ENCODE results near the gene NEURL4. TPM values are rescaled to one million over a fixed set of nuclear protein-coding genes. Genes with fewer than 3 reads are reported as not detected.
A peak's percentile ranks its signal among the peaks of the same experiment; 100 is the strongest.

Gene NEURL4
- total RNA-seq (18.2 and 20.1 TPM in 2 replicates), polyA plus RNA-seq (6.0 and 8.3 TPM in 2 replicates), polyA minus RNA-seq (ENCODE audit: low replicate concordance) (34.3 and 36.6 TPM in 2 replicates)
- 9.6 and 10.8 TPM in 2 replicates for polyA plus RNA-seq (2012)

DNA sequence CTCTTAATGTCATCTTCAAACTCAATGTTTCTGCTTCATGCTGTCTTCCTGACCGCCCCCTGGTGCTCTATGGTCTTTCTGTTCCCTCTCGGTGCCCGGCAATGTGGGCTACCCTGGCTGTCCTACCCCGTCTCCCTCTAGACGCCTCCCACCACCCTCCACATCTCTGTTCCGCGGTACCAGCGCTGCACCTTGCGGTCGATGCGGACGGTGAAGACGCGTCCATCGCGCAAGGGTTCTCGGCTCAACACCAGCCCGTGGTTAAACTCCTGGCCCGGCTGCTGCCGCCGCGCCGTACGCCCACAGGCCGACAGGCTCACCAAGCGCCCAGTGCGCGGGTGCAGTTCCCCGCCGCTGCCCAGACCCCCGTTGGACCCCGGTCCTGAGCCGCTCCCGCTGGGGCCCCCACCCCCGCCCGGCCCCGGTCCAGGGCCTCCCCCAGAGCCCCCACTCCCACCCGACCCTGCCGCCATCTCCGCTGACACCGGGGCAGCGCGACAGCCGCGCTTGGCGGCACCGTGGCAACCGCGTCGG is at the start of gene NEURL4:
NEURL4 (minus strand) TSS at position 496 of the 534 bp plus-strand sequence; CDS start at position 473, 23 bp downstream.
- Histone ChIP-seq H3K4me3 (replicated peaks in 1 of 4; ENCODE audit: control extremely low read depth in 1 of 4, insufficient read depth in 1 of 4, low read depth in 3 of 4, low read length in 4 of 4) (peak within 1 kb of the TSS; percentile 54 to 93 (median 83)), H3K4me1 (ENCODE audit: control insufficient read depth, extremely low read depth, insufficient read depth, low read length) (no peaks in the 10 kb centered on the region), H2AFZ (ENCODE audit: low read length) (peak within 1 kb of the TSS; percentile 97), H3K36me3 (ENCODE audit: control insufficient read depth, insufficient read depth, low read length) (peaks cover 6% of the 10 kb centered on the region), H3K4me2 (ENCODE audit: extremely low read depth, insufficient read depth, low read length) (peak within 1 kb of the TSS; percentile 97), H3K9ac (ENCODE audit: insufficient read depth, low read length) (peak within 1 kb of the TSS; percentile 70), H3K9me3 (ENCODE audit: control insufficient read depth, insufficient read depth, low read depth, low read length) (no peaks in the 10 kb centered on the region), H3K27me3 (ENCODE audit: control insufficient read depth, insufficient read depth, low read length) (peaks cover 7% of the 10 kb centered on the region), H4K20me1 (ENCODE audit: control insufficient read depth, extremely low read depth, insufficient read depth, low read length) (no peaks in the 10 kb centered on the region), H3K79me2 (ENCODE audit: control insufficient read depth, insufficient read depth, low read length) (peaks cover 6% of the 10 kb centered on the region), H3K27ac (ENCODE audit: insufficient read depth, low read length) (peak within 1 kb of the TSS; percentile 72)
- peak in 1 of 2 donors; percentile 16 for DNase-seq (ENCODE audit: low read depth in 2 of 2)
- TF ChIP-seq EZH2 (IDR thresholded peaks at IDR 0.05; ENCODE audit: low read length, missing control alignments): no peak
- TF ChIP-seq, protein P1, sequence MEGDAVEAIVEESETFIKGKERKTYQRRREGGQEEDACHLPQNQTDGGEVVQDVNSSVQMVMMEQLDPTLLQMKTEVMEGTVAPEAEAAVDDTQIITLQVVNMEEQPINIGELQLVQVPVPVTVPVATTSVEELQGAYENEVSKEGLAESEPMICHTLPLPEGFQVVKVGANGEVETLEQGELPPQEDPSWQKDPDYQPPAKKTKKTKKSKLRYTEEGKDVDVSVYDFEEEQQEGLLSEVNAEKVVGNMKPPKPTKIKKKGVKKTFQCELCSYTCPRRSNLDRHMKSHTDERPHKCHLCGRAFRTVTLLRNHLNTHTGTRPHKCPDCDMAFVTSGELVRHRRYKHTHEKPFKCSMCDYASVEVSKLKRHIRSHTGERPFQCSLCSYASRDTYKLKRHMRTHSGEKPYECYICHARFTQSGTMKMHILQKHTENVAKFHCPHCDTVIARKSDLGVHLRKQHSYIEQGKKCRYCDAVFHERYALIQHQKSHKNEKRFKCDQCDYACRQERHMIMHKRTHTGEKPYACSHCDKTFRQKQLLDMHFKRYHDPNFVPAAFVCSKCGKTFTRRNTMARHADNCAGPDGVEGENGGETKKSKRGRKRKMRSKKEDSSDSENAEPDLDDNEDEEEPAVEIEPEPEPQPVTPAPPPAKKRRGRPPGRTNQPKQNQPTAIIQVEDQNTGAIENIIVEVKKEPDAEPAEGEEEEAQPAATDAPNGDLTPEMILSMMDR (conservative IDR thresholded peaks at IDR 0.05 in 1 of 2, IDR thresholded peaks at IDR 0.05 in 1 of 2; ENCODE audit: low read depth in 1 of 2, low read length in 2 of 2): peak in 1 of 2 donors; percentile 12

DNA sequence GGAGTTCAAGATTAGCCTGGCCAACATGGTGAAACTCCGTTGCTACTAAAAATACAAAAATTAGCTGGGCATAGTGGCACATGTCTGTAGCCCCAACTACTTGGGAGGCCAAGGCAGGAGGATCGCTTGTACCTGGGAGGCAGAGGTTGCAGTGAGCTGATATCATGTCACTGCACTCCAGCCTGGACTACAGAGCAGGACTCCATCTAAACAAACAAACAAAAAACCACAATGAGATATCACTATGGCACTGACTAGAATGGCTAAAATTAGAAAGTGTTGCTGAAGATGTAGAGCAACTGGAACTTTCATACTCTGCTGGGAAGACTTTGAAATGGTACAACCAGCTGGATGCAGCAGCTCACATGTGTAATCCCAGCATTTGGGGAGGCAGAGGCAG is 45.2 kb upstream of the NEURL4 start:
- peaks cover 8% of the 10 kb centered on the region for H3K27me3 ChIP-seq (ENCODE audit: control insufficient read depth, insufficient read depth, low read length)
- no peak overlapping the region for H3K4me2 ChIP-seq (ENCODE audit: extremely low read depth, insufficient read depth, low read length)
- no peak overlapping the region for H3K4me3 ChIP-seq (replicated peaks in 1 of 4; ENCODE audit: control extremely low read depth in 1 of 4, insufficient read depth in 1 of 4, low read depth in 3 of 4, low read length in 4 of 4)
- H3K79me2 ChIP-seq (ENCODE audit: control insufficient read depth, insufficient read depth, low read length): no peaks in the 10 kb centered on the region
- no peak overlapping the region for H2AFZ ChIP-seq (ENCODE audit: low read length)
- no peaks in the 10 kb centered on the region for H4K20me1 ChIP-seq (ENCODE audit: control insufficient read depth, extremely low read depth, insufficient read depth, low read length)
- H3K36me3 ChIP-seq (ENCODE audit: control insufficient read depth, insufficient read depth, low read length): no peaks in the 10 kb centered on the region
- no peak overlapping the region for H3K9ac ChIP-seq (ENCODE audit: insufficient read depth, low read length)
- no peaks in the 10 kb centered on the region for H3K9me3 ChIP-seq (ENCODE audit: control insufficient read depth, insufficient read depth, low read depth, low read length)
- no peaks in the 10 kb centered on the region for H3K4me1 ChIP-seq (ENCODE audit: control insufficient read depth, extremely low read depth, insufficient read depth, low read length)
- DNase-seq (ENCODE audit: low read depth in 2 of 2): no peak
- no peak for TF ChIP-seq EZH2 (IDR thresholded peaks at IDR 0.05; ENCODE audit: low read length, missing control alignments)
- TF ChIP-seq, protein P1 (conservative IDR thresholded peaks at IDR 0.05 in 1 of 2, IDR thresholded peaks at IDR 0.05 in 1 of 2; ENCODE audit: low read depth in 1 of 2, low read length in 2 of 2): no peak
- H3K27ac ChIP-seq (ENCODE audit: insufficient read depth, low read length): no peak overlapping the region

DNA sequence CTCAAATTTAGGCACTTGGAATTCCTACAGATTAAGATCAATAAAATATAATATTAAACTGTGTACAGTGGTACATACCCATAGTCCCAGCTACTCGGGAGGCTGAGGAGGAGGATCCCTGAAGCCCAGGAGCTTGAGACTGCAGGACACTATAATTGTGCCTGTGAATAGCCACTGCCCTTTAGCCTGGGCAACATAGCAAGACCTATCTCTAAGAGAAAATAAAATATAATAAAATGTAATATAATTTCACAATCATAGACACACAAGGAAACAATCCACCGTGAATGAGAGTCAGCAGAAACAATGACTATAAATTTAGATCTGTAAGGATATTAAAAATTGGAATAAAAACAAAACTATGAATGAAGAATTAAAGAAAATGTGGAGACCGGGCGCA is 41.7 kb upstream of the NEURL4 start:
- H3K27ac ChIP-seq (ENCODE audit: insufficient read depth, low read length): no peak overlapping the region
- H4K20me1 ChIP-seq (ENCODE audit: control insufficient read depth, extremely low read depth, insufficient read depth, low read length): no peaks in the 10 kb centered on the region
- no peak overlapping the region for H3K9ac ChIP-seq (ENCODE audit: insufficient read depth, low read length)
- no peaks in the 10 kb centered on the region for H3K4me1 ChIP-seq (ENCODE audit: control insufficient read depth, extremely low read depth, insufficient read depth, low read length)
- no peak overlapping the region for H3K4me2 ChIP-seq (ENCODE audit: extremely low read depth, insufficient read depth, low read length)
- no peak overlapping the region for H2AFZ ChIP-seq (ENCODE audit: low read length)
- no peak for DNase-seq (ENCODE audit: low read depth in 2 of 2)
- H3K27me3 ChIP-seq (ENCODE audit: control insufficient read depth, insufficient read depth, low read length): peaks cover 8% of the 10 kb centered on the region
- no peaks in the 10 kb centered on the region for H3K36me3 ChIP-seq (ENCODE audit: control insufficient read depth, insufficient read depth, low read length)
- H3K9me3 ChIP-seq (ENCODE audit: control insufficient read depth, insufficient read depth, low read depth, low read length): no peaks in the 10 kb centered on the region
- TF ChIP-seq EZH2 (IDR thresholded peaks at IDR 0.05; ENCODE audit: low read length, missing control alignments): no peak
- TF ChIP-seq, protein P1 (conservative IDR thresholded peaks at IDR 0.05 in 1 of 2, IDR thresholded peaks at IDR 0.05 in 1 of 2; ENCODE audit: low read depth in 1 of 2, low read length in 2 of 2): no peak
- H3K79me2 ChIP-seq (ENCODE audit: control insufficient read depth, insufficient read depth, low read length): no peaks in the 10 kb centered on the region
- no peak overlapping the region for H3K4me3 ChIP-seq (replicated peaks in 1 of 4; ENCODE audit: control extremely low read depth in 1 of 4, insufficient read depth in 1 of 4, low read depth in 3 of 4, low read length in 4 of 4)
